ENCODE results near the gene STX7. TPM values are rescaled to one million over a fixed set of nuclear protein-coding genes. Genes with fewer than 3 reads are reported as not detected.

STX7 gene
- total RNA-seq, 2 experiments from 2014 or later: 11.8 to 15.1 TPM

DNA sequence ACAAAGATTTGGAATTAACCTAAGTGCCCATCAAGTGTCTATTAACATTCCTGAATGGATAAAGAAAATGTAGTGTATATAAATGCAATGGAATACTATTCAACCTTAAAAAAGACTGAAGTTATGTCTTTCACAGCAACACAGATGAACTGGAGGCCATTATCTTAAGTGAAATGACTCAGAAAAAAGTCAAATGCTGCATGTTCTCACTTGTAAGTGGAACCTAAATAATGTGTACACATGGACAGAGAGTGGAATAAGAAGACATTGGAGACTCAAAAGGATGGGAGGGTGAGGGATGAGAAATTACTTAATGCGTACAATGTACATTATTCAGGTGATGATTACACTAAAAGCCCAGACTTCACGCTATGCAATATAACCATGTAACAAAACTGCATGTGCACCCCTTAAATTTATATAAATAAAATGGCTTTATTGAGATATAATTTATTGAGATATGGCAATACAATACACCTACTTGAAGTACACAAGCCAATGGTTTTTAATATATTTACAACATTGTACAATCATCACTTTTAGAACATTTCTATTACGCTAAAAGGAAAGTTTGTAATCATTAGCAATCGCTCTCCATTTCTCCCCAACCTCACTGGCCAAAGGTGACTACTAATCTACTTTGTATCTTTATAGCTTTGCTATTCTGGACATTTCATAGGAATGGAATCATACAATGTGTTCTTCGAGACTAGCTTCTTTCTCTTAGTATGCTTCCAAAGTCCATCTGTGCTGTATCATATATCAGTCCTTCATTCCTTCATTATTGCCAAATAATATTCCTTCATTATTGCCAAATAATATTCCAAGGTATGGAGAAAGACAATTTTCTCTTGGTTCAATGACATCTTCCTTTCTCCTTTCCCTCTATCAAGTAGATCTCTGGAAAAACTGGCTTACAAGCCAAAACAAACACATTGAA, 5.8 kb downstream of the STX7 start:
- TF ChIP-seq, protein P1, sequence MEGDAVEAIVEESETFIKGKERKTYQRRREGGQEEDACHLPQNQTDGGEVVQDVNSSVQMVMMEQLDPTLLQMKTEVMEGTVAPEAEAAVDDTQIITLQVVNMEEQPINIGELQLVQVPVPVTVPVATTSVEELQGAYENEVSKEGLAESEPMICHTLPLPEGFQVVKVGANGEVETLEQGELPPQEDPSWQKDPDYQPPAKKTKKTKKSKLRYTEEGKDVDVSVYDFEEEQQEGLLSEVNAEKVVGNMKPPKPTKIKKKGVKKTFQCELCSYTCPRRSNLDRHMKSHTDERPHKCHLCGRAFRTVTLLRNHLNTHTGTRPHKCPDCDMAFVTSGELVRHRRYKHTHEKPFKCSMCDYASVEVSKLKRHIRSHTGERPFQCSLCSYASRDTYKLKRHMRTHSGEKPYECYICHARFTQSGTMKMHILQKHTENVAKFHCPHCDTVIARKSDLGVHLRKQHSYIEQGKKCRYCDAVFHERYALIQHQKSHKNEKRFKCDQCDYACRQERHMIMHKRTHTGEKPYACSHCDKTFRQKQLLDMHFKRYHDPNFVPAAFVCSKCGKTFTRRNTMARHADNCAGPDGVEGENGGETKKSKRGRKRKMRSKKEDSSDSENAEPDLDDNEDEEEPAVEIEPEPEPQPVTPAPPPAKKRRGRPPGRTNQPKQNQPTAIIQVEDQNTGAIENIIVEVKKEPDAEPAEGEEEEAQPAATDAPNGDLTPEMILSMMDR (IDR thresholded peaks at IDR 0.05): no peak
- Mint-ChIP-seq H3K27ac (no peak overlapping the region), H3K4me3 (no peak overlapping the region), H3K9me3 (no peaks in the 10 kb centered on the region), H3K36me3 (ENCODE audit: low read depth) (peaks cover 5% of the 10 kb centered on the region), H3K4me1 (ENCODE audit: low read depth) (peaks cover 35% of the 10 kb centered on the region), H3K27me3 (no peaks in the 10 kb centered on the region)
- CTCF ChIA-PET: interaction anchor here (1.1 kb wide), 1 partner anchor 227 kb away, joined by 3 read pairs; no protein-coding TSS in a partner anchor
- intact Hi-C loops (cut with micrococcal nuclease): no loop called here
- no peak for ATAC-seq
- DNase-seq: no peak
- POLR2A ChIA-PET: no interaction called here

- POLR2A ChIA-PET: no interaction called here
- H3K27ac Mint-ChIP-seq: no peak overlapping the region
- DNase-seq (no peak), ATAC-seq (no peak)
- H3K4me1 Mint-ChIP-seq (ENCODE audit: low read depth): peaks cover 31% of the 10 kb centered on the region
- peaks cover 6% of the 10 kb centered on the region for H3K36me3 Mint-ChIP-seq (ENCODE audit: low read depth)
- CTCF ChIA-PET: no interaction called here
- H3K9me3 Mint-ChIP-seq: no peaks in the 10 kb centered on the region
- TF ChIP-seq, protein P1 (IDR thresholded peaks at IDR 0.05): no peak
- H3K27me3 Mint-ChIP-seq: no peaks in the 10 kb centered on the region
- H3K4me3 Mint-ChIP-seq: no peak overlapping the region
- intact Hi-C loops (cut with micrococcal nuclease): no loop called here
Observed at GRCh38 chr6:132506461-132506860, 6.5 kb downstream of the STX7 start.

DNA sequence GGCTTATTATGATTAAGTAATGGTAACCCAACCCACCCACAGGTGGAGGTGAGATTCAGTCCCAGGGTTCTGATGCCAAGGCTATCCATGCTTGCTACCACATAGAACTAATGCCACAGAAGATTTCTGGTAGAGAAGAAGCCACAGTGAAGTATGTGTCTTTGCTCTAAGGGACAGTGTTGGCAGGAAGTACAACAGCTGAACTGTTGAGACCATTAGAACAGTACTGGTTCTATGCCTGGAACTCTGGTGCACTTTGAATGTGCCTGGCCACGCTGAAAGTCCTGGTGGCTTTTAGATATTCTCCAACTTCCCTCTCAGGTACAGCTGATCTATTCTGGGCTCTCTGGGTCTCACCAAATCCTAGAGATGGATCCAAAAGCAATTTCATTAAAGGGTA, 7.8 kb downstream of the STX7 start:
- TF ChIP-seq, protein P1 (IDR thresholded peaks at IDR 0.05): no peak
- Mint-ChIP-seq H3K4me1 (ENCODE audit: low read depth) (peaks cover 22% of the 10 kb centered on the region), H3K36me3 (ENCODE audit: low read depth) (peaks cover 12% of the 10 kb centered on the region), H3K27ac (no peak overlapping the region), H3K27me3 (no peaks in the 10 kb centered on the region), H3K4me3 (no peak overlapping the region), H3K9me3 (no peaks in the 10 kb centered on the region)
- CTCF ChIA-PET: no interaction called here
- ATAC-seq: no peak
- intact Hi-C loops (cut with micrococcal nuclease): no loop called here
- POLR2A ChIA-PET: no interaction called here
- no peak for DNase-seq

DNA sequence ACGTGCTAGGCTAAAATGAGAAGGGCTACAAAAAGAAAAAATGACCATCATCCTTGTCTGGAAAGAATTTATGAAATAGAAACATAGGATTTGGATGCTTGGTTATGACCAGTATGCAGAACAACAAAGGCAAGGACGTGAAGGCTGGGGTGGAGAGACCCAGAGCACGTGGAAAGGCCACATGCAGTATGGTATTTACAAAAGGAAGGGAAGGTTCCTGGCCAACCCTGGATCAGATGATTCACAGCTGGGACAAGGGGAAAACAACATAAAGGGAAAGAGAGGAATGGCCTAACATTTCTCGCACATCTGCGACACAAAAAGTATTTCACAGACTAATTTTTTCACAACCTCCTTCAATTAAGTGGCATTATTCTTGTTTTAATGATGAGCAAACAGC, 8.2 kb downstream of the STX7 start:
- Mint-ChIP-seq H3K27me3 (no peaks in the 10 kb centered on the region), H3K9me3 (no peaks in the 10 kb centered on the region), H3K36me3 (ENCODE audit: low read depth) (peaks cover 16% of the 10 kb centered on the region), H3K27ac (no peak overlapping the region), H3K4me1 (ENCODE audit: low read depth) (peaks cover 25% of the 10 kb centered on the region), H3K4me3 (no peak overlapping the region)
- ChIA-PET CTCF (no interaction called here), POLR2A (no interaction called here)
- intact Hi-C loops (cut with micrococcal nuclease): no loop called here
- TF ChIP-seq, protein P1 (IDR thresholded peaks at IDR 0.05): no peak
- DNase-seq: no peak
- ATAC-seq: no peak

GRCh38 chr6:132499757-132500156, 13.2 kb downstream of the STX7 start:
- Mint-ChIP-seq H3K27me3 (no peaks in the 10 kb centered on the region), H3K27ac (no peak overlapping the region), H3K9me3 (no peaks in the 10 kb centered on the region), H3K4me1 (ENCODE audit: low read depth) (peaks cover 40% of the 10 kb centered on the region), H3K36me3 (ENCODE audit: low read depth) (peaks cover 30% of the 10 kb centered on the region), H3K4me3 (no peak overlapping the region)
- no peak for ATAC-seq
- ChIA-PET POLR2A (no interaction called here), CTCF (interaction anchor here (1.2 kb wide), 1 partner anchor 220 kb away, joined by 3 read pairs; no protein-coding TSS in a partner anchor)
- intact Hi-C loops (cut with micrococcal nuclease): no loop called here
- no peak for DNase-seq
- TF ChIP-seq, protein P1 (IDR thresholded peaks at IDR 0.05): no peak

Measured in activated CD8-positive, alpha-beta T cell treated with anti-CD3 and anti-CD28 coated beads for 36 hours (primary cell).